ENCODE results near the gene ADPRS. TPM values are rescaled to one million over a fixed set of nuclear protein-coding genes. Genes with fewer than 3 reads are reported as not detected.

ADPRS gene
- total RNA-seq, 4 donors from 2014 or later = 40.5 to 68.5 (median 51.9) TPM

DNA sequence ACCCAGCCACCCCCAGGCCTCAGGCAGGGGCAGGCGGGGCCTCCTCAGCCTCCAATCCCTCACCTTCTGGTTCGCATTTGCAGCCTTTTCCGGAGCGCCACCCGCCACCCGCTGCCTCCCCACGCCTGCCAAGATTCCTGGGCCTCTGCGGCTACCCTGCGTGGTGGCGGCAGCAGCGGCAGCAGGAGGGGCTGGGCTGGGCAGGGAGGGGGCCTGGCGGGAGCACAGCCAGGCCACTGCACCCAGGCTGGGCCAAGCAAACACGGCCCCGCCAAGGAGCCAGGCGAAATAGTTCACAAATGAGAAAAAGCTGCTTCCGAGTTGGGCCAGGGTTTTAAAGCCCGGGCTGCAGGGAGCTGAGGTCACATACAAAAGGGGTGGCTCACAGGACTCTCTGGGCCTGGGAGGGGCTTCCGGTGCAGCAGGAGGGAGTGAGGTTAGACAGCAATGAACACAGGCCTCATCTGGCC, 26.5 kb downstream of the ADPRS start:
- Histone ChIP-seq H3K36me3 (no peaks in the 10 kb centered on the region), H3K27ac (peak overlapping the region; percentile 52), H3K9me3 (no peaks in the 10 kb centered on the region), H3K27me3 (no peaks in the 10 kb centered on the region), H3K4me3 (no peak overlapping the region), H3K4me1 (peaks cover 19% of the 10 kb centered on the region)
- WGBS = 63% methylated on average over 10 of the region's 18 CpGs
- TF ChIP-seq POLR2A (IDR thresholded peaks at IDR 0.05) = no peak
- TF ChIP-seq, protein P1, sequence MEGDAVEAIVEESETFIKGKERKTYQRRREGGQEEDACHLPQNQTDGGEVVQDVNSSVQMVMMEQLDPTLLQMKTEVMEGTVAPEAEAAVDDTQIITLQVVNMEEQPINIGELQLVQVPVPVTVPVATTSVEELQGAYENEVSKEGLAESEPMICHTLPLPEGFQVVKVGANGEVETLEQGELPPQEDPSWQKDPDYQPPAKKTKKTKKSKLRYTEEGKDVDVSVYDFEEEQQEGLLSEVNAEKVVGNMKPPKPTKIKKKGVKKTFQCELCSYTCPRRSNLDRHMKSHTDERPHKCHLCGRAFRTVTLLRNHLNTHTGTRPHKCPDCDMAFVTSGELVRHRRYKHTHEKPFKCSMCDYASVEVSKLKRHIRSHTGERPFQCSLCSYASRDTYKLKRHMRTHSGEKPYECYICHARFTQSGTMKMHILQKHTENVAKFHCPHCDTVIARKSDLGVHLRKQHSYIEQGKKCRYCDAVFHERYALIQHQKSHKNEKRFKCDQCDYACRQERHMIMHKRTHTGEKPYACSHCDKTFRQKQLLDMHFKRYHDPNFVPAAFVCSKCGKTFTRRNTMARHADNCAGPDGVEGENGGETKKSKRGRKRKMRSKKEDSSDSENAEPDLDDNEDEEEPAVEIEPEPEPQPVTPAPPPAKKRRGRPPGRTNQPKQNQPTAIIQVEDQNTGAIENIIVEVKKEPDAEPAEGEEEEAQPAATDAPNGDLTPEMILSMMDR (IDR thresholded peaks at IDR 0.05) = no peak
- no peak for TF ChIP-seq POLR2AphosphoS5 (IDR thresholded peaks at IDR 0.05)
- no peak for TF ChIP-seq EP300 (IDR thresholded peaks at IDR 0.05)
- no peak for DNase-seq (ENCODE audit: low spot score in 2 of 2)

DNA sequence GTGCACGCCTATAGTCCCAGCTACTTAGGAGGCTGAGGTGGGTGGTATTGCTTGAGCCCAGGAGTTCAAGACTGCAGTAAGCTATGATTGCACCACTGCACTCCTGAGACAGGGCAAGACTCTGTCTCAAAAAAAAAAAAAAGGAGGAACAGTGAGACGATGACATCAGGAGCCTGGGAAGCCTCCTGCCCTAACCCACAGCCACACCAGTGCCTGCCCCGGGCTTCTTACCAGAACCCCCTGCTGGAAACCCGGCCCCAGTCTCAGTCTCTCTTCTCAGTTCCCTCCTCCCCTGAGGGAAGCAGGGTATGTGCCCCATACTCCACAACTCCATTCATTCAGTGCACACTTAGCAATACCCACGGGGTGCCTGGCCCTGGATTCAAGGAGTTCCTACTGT, 27.2 kb downstream of the ADPRS start:
- WGBS = 69% methylated on average over 5 of the region's 5 CpGs
- TF ChIP-seq, protein P1 (IDR thresholded peaks at IDR 0.05) = no peak
- no peak for TF ChIP-seq POLR2A (IDR thresholded peaks at IDR 0.05)
- TF ChIP-seq EP300 (IDR thresholded peaks at IDR 0.05) = no peak
- TF ChIP-seq POLR2AphosphoS5 (IDR thresholded peaks at IDR 0.05) = no peak
- no peak for DNase-seq (ENCODE audit: low spot score in 2 of 2)
- Histone ChIP-seq H3K27me3 (no peaks in the 10 kb centered on the region), H3K4me3 (no peak overlapping the region), H3K27ac (no peak overlapping the region), H3K9me3 (no peaks in the 10 kb centered on the region), H3K36me3 (no peaks in the 10 kb centered on the region), H3K4me1 (peaks cover 19% of the 10 kb centered on the region)

DNA sequence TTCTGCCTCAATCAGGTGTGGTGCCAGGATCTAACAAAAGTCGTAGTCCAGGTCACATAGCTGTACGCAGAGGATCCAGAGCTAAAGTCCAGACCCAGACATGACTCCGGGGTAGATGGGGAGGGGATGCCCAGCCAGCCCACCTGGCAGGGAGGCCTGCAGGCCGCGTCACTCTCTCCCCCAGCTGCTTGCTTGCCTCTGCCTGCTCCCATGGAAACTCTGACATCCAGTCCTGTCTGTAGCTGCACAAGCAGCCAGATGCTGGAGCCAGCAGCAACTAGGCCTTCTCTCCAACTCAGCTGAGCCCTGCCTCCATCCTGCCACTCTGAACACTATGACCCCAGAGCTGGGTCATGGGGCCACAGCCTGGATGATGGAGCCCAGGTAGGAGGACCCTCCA, 28.2 kb downstream of the ADPRS start:
- no peak for TF ChIP-seq EP300 (IDR thresholded peaks at IDR 0.05)
- no peak for TF ChIP-seq POLR2A (IDR thresholded peaks at IDR 0.05)
- no peak for TF ChIP-seq POLR2AphosphoS5 (IDR thresholded peaks at IDR 0.05)
- TF ChIP-seq, protein P1 (IDR thresholded peaks at IDR 0.05) = no peak
- H3K4me3 ChIP-seq = no peak overlapping the region
- no peak overlapping the region for H3K27ac ChIP-seq
- H3K27me3 ChIP-seq = no peaks in the 10 kb centered on the region
- no peak for DNase-seq (ENCODE audit: low spot score in 2 of 2)
- peaks cover 19% of the 10 kb centered on the region for H3K4me1 ChIP-seq
- H3K9me3 ChIP-seq = no peaks in the 10 kb centered on the region
- H3K36me3 ChIP-seq = no peaks in the 10 kb centered on the region
- WGBS = 79% methylated on average over 5 of the region's 5 CpGs

DNA sequence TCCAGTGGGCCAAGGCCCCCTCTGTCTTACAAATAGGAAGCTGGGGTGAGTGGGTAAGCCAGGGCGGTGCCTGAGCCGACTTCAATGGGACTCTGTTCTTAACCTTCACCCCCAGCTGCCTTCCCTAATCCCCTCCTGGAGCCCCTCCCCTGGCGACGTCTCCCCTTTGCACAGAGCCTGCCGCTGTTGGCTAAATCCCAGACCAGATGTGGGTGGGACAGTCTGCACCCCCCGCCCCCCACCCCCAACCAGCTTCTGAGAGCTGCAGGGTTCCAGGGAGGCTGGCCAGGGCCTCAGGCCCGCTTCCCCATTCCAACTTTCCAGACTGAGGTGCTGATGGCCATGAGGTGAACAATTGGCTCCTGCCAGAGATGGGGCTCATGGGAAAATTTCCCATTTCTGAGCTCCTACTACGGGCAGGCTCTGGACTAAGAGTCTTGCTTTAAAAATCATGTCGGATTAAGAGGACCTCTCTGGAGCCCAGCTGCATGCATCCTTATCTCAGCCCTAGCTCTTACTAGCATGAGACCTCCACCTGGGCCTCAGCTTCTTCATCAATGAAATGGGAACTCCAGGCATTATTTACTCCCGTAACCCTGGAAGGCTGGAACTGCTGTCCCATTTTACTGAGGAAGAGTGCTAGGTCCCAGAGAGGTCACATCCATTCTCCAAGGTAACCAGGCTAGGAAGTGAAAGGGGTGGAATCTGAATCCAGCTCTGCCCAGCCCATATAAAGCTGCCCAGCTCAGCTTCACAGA, 29.9 kb downstream of the ADPRS start:
- TF ChIP-seq, protein P1 (IDR thresholded peaks at IDR 0.05) = no peak
- TF ChIP-seq EP300 (IDR thresholded peaks at IDR 0.05) (no peak), POLR2A (IDR thresholded peaks at IDR 0.05) (no peak), POLR2AphosphoS5 (IDR thresholded peaks at IDR 0.05) (no peak)
- WGBS = 66% methylated on average over 10 of the region's 10 CpGs
- peaks cover 19% of the 10 kb centered on the region for H3K4me1 ChIP-seq
- no peaks in the 10 kb centered on the region for H3K36me3 ChIP-seq
- no peaks in the 10 kb centered on the region for H3K27me3 ChIP-seq
- H3K9me3 ChIP-seq = no peaks in the 10 kb centered on the region
- DNase-seq (ENCODE audit: low spot score in 2 of 2) = no peak
- H3K4me3 ChIP-seq = no peak overlapping the region
- no peak overlapping the region for H3K27ac ChIP-seq

DNA sequence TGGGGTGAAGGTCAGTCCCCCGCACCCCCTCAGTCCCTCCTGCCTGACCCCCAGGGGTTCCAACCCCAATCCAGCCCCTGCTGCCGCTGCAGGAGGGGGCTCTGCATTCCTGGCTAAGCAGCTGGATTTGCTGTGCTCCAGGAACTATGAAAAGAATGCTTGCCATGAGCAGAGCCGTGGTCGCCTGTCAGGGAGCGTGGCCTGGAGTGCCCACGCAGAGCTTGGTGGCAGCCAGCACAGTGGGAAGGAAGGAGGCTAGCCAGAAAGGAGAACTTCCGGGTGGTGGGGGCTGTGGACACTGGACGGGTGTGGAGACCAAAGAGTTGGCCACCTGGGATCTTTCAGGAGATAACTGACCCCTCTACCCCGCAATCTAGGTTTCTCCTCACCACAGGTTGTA, 30.8 kb downstream of the ADPRS start:
- peaks cover 21% of the 10 kb centered on the region for H3K4me1 ChIP-seq
- TF ChIP-seq EP300 (IDR thresholded peaks at IDR 0.05) (no peak), POLR2AphosphoS5 (IDR thresholded peaks at IDR 0.05) (no peak), POLR2A (IDR thresholded peaks at IDR 0.05) (no peak)
- TF ChIP-seq, protein P1 (IDR thresholded peaks at IDR 0.05) = no peak
- H3K36me3 ChIP-seq = no peaks in the 10 kb centered on the region
- no peak for DNase-seq (ENCODE audit: low spot score in 2 of 2)
- no peaks in the 10 kb centered on the region for H3K9me3 ChIP-seq
- 73% methylated on average over 8 of the region's 9 CpGs for WGBS
- no peaks in the 10 kb centered on the region for H3K27me3 ChIP-seq
- H3K27ac ChIP-seq = no peak overlapping the region
- H3K4me3 ChIP-seq = no peak overlapping the region

All from suprapubic skin (tissue), 4 donors.